Measurements from ENCODE around the gene BAG5.
A peak's percentile ranks its signal among the peaks of the same experiment; 100 is the strongest.

BAG5 gene

GRCh38 chr14:103530390-103530789, 32.1 kb downstream of the BAG5 start:
- TF ChIP-seq, protein P1, sequence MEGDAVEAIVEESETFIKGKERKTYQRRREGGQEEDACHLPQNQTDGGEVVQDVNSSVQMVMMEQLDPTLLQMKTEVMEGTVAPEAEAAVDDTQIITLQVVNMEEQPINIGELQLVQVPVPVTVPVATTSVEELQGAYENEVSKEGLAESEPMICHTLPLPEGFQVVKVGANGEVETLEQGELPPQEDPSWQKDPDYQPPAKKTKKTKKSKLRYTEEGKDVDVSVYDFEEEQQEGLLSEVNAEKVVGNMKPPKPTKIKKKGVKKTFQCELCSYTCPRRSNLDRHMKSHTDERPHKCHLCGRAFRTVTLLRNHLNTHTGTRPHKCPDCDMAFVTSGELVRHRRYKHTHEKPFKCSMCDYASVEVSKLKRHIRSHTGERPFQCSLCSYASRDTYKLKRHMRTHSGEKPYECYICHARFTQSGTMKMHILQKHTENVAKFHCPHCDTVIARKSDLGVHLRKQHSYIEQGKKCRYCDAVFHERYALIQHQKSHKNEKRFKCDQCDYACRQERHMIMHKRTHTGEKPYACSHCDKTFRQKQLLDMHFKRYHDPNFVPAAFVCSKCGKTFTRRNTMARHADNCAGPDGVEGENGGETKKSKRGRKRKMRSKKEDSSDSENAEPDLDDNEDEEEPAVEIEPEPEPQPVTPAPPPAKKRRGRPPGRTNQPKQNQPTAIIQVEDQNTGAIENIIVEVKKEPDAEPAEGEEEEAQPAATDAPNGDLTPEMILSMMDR (IDR thresholded peaks at IDR 0.05; ENCODE audit: unreplicated experiment in 3 of 3): no peak
- Mint-ChIP-seq H3K27me3 (ENCODE audit: low read depth) (peaks cover 4% of the 10 kb centered on the region), H3K4me1 (peaks cover 36% of the 10 kb centered on the region), H3K27ac (peak overlapping the region in 1 of 3 experiments; percentile 72), H3K9me3 (no peaks in the 10 kb centered on the region), H3K36me3 (ENCODE audit: low read depth) (no peaks in the 10 kb centered on the region), H3K4me3 (peak overlapping the region; percentile 89 to 98 (median 96))

GRCh38 chr14:103529383-103530365, 32.8 kb downstream of the BAG5 start:
- TF ChIP-seq, protein P1 (IDR thresholded peaks at IDR 0.05; ENCODE audit: unreplicated experiment in 3 of 3): no peak
- Mint-ChIP-seq H3K9me3 (no peaks in the 10 kb centered on the region), H3K27me3 (ENCODE audit: low read depth) (peaks cover 7% of the 10 kb centered on the region), H3K36me3 (ENCODE audit: low read depth) (no peaks in the 10 kb centered on the region), H3K27ac (peak overlapping the region; percentile 82 to 89 (median 83)), H3K4me1 (peaks cover 43% of the 10 kb centered on the region), H3K4me3 (peak overlapping the region; percentile 89 to 98 (median 96))

DNA sequence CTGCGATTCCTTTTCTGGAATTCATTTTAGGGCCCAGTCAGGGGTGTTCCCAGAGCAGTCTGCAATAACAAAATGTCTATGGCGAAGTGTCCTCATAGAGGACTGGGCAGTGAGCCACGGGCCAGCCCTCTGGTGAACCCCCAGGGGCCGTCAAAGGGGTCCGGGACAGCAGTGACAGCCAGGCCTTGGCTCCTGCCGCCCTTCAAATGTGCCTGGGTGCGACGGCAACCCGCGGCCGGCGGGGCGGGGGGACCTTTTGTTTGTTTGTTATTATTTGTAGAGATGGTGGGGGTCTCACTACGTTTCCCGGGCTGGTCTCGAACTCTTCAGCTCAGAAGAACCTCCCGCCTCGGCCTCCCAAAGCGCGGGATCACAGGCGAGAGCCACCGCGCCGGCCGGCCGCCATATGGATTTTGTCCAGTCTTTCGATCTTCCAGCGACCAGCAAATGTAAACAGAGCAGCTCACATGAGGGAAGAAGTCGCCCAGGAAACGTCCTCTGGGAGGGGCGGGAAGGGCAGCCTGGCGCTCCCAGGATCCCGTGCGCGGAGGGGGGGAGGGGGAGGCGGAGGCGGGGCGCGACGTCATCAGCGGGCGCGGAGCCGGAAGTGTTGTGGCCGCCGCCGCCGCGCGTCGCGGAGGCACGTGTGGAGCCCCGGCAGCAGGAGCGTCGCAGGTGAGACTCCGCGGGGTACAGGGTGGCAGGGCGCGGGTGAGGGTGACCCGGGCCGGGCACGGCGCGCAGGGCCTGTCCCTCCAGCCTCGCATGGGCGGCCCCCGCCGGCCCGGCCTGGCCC, 33.7 kb downstream of the BAG5 start, which contains the start of gene TRMT61A:
TRMT61A (plus strand) TSS at position 610 of the 796 bp plus-strand sequence. CDS start 783 bp downstream, outside the sequence.
- H3K4me1 Mint-ChIP-seq: peaks cover 52% of the 10 kb centered on the region
- TF ChIP-seq, protein P1 (IDR thresholded peaks at IDR 0.05; ENCODE audit: unreplicated experiment in 3 of 3): no peak
- peak within 1 kb of the TSS; percentile 89 to 98 (median 96) for H3K4me3 Mint-ChIP-seq
- peaks cover 15% of the 10 kb centered on the region for H3K27me3 Mint-ChIP-seq (ENCODE audit: low read depth)
- peak within 1 kb of the TSS; percentile 83 to 100 (median 98) for H3K27ac Mint-ChIP-seq
- H3K36me3 Mint-ChIP-seq (ENCODE audit: low read depth): no peaks in the 10 kb centered on the region
- H3K9me3 Mint-ChIP-seq: no peaks in the 10 kb centered on the region

DNA sequence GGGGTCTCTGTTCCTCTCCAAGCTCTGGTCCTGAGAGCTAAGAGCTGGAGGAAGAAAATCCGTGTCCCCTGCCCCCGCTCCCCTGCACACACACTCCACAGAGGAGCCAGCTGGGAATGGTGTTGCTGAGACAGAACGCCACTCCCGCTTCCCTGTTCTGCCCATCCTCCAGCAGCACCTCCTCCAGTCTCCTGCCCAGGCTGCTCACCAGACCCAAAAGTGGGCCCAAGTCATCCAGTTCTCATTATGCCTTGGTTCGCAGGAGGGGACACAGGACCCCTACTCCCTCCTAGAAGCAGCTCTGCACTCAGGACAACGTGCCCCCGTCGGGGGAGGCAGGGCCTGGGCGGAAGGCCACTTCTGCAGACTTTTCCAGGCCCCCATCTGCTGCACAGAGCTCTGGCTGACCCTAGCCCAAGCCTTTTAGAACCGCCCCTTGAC, 34.3 kb downstream of the BAG5 start:
- peak overlapping the region; percentile 83 to 100 (median 98) for H3K27ac Mint-ChIP-seq
- H3K4me3 Mint-ChIP-seq: peak overlapping the region; percentile 89 to 98 (median 96)
- H3K36me3 Mint-ChIP-seq (ENCODE audit: low read depth): no peaks in the 10 kb centered on the region
- peaks cover 56% of the 10 kb centered on the region for H3K4me1 Mint-ChIP-seq
- TF ChIP-seq, protein P1 (IDR thresholded peaks at IDR 0.05; ENCODE audit: unreplicated experiment in 3 of 3): no peak
- no peaks in the 10 kb centered on the region for H3K9me3 Mint-ChIP-seq
- H3K27me3 Mint-ChIP-seq (ENCODE audit: low read depth): peaks cover 21% of the 10 kb centered on the region

- no peaks in the 10 kb centered on the region for H3K9me3 Mint-ChIP-seq
- peak overlapping the region; percentile 89 to 98 (median 96) for H3K4me3 Mint-ChIP-seq
- peak overlapping the region; percentile 83 to 100 (median 98) for H3K27ac Mint-ChIP-seq
- H3K27me3 Mint-ChIP-seq (ENCODE audit: low read depth): peaks cover 21% of the 10 kb centered on the region
- TF ChIP-seq, protein P1 (IDR thresholded peaks at IDR 0.05; ENCODE audit: unreplicated experiment in 3 of 3): no peak
- H3K4me1 Mint-ChIP-seq: peaks cover 56% of the 10 kb centered on the region
- no peaks in the 10 kb centered on the region for H3K36me3 Mint-ChIP-seq (ENCODE audit: low read depth)
Observed at GRCh38 chr14:103527408-103528145, 34.9 kb downstream of the BAG5 start.
